ENCODE measurements around the gene CDH23. TPM values are rescaled to one million over a fixed set of nuclear protein-coding genes. Genes with fewer than 3 reads are reported as not detected.

CDH23 gene
- total and polyA plus RNA-seq, 2 donors (not counting 1 experiment from before 2014, with no cell fraction given) = 0.01 to 0.17 TPM

DNA sequence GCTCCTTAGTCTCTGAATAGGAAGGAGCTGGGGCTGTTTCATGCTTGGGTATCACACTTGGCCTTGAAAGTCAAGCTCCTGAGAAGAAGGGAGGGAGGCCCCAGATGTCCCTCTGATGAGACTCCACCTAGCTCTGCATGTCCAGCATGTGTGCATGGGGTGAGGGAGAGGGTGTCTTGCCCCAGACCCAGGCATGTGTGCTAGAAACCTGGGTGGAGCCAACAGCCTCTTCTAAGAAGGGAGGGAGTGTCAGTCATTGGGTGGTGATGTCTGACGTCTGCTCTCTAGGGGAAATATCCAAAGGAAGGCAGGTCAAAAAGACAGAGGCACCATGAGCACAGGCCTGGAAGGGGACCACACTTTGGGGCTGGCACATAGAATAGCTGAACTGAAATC, 159.0 kb downstream of the CDH23 start:
- H3K27me3 ChIP-seq (ENCODE audit: control insufficient read depth, insufficient read depth, low read length) = peaks cover 8% of the 10 kb centered on the region
- H3K36me3 ChIP-seq (ENCODE audit: control insufficient read depth, insufficient read depth, low read length) = no peaks in the 10 kb centered on the region
- H3K4me1 ChIP-seq (ENCODE audit: control insufficient read depth, extremely low read depth, insufficient read depth, low read length) = no peaks in the 10 kb centered on the region
- no peaks in the 10 kb centered on the region for H3K79me2 ChIP-seq (ENCODE audit: control insufficient read depth, insufficient read depth, low read length)
- no peak overlapping the region for H3K27ac ChIP-seq (ENCODE audit: insufficient read depth, low read length)
- H3K4me2 ChIP-seq (ENCODE audit: extremely low read depth, insufficient read depth, low read length) = no peak overlapping the region
- H4K20me1 ChIP-seq (ENCODE audit: control insufficient read depth, extremely low read depth, insufficient read depth, low read length) = no peaks in the 10 kb centered on the region
- H3K9me3 ChIP-seq (ENCODE audit: control insufficient read depth, insufficient read depth, low read depth, low read length) = no peaks in the 10 kb centered on the region
- DNase-seq (ENCODE audit: low read depth in 2 of 2) = no peak
- no peak overlapping the region for H2AFZ ChIP-seq (ENCODE audit: low read length)
- no peak overlapping the region for H3K9ac ChIP-seq (ENCODE audit: insufficient read depth, low read length)
- H3K4me3 ChIP-seq (replicated peaks in 1 of 4; ENCODE audit: control extremely low read depth in 1 of 4, insufficient read depth in 1 of 4, low read depth in 3 of 4, low read length in 4 of 4) = no peak overlapping the region
- TF ChIP-seq, protein P1, sequence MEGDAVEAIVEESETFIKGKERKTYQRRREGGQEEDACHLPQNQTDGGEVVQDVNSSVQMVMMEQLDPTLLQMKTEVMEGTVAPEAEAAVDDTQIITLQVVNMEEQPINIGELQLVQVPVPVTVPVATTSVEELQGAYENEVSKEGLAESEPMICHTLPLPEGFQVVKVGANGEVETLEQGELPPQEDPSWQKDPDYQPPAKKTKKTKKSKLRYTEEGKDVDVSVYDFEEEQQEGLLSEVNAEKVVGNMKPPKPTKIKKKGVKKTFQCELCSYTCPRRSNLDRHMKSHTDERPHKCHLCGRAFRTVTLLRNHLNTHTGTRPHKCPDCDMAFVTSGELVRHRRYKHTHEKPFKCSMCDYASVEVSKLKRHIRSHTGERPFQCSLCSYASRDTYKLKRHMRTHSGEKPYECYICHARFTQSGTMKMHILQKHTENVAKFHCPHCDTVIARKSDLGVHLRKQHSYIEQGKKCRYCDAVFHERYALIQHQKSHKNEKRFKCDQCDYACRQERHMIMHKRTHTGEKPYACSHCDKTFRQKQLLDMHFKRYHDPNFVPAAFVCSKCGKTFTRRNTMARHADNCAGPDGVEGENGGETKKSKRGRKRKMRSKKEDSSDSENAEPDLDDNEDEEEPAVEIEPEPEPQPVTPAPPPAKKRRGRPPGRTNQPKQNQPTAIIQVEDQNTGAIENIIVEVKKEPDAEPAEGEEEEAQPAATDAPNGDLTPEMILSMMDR (conservative IDR thresholded peaks at IDR 0.05 in 1 of 2, IDR thresholded peaks at IDR 0.05 in 1 of 2; ENCODE audit: low read depth in 1 of 2, low read length in 2 of 2) = no peak
- no peak for TF ChIP-seq EZH2 (IDR thresholded peaks at IDR 0.05; ENCODE audit: low read length, missing control alignments)

DNA sequence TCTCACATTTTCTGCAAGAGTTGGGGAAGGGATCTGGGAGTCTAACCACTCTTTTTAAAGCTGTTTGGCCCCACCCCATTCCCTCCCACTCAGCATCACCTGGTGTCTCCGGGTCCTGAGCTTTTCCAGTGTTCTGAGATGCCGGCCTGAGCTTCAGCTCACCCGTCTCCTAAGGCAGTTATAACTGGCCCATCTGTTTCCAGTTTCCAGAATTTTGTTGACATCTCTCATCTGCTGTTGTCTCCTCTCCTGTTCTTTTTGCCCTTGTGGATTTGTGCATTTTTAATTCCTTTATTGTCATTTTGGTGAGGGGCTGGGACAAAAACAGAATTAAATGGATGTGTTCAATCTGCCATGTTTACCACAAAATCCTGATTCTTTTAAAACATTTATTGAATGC, 162.3 kb downstream of the CDH23 start:
- Histone ChIP-seq H3K4me1 (ENCODE audit: control insufficient read depth, extremely low read depth, insufficient read depth, low read length) (no peaks in the 10 kb centered on the region), H3K27me3 (ENCODE audit: control insufficient read depth, insufficient read depth, low read length) (peaks cover 8% of the 10 kb centered on the region), H3K4me2 (ENCODE audit: extremely low read depth, insufficient read depth, low read length) (no peak overlapping the region), H4K20me1 (ENCODE audit: control insufficient read depth, extremely low read depth, insufficient read depth, low read length) (no peaks in the 10 kb centered on the region), H3K79me2 (ENCODE audit: control insufficient read depth, insufficient read depth, low read length) (no peaks in the 10 kb centered on the region), H3K27ac (ENCODE audit: insufficient read depth, low read length) (no peak overlapping the region), H3K9me3 (ENCODE audit: control insufficient read depth, insufficient read depth, low read depth, low read length) (no peaks in the 10 kb centered on the region), H2AFZ (ENCODE audit: low read length) (no peak overlapping the region), H3K9ac (ENCODE audit: insufficient read depth, low read length) (no peak overlapping the region), H3K4me3 (replicated peaks in 1 of 4; ENCODE audit: control extremely low read depth in 1 of 4, insufficient read depth in 1 of 4, low read depth in 3 of 4, low read length in 4 of 4) (no peak overlapping the region), H3K36me3 (ENCODE audit: control insufficient read depth, insufficient read depth, low read length) (no peaks in the 10 kb centered on the region)
- TF ChIP-seq EZH2 (IDR thresholded peaks at IDR 0.05; ENCODE audit: low read length, missing control alignments) = no peak
- TF ChIP-seq, protein P1 (conservative IDR thresholded peaks at IDR 0.05 in 1 of 2, IDR thresholded peaks at IDR 0.05 in 1 of 2; ENCODE audit: low read depth in 1 of 2, low read length in 2 of 2) = no peak
- DNase-seq (ENCODE audit: low read depth in 2 of 2) = no peak

DNA sequence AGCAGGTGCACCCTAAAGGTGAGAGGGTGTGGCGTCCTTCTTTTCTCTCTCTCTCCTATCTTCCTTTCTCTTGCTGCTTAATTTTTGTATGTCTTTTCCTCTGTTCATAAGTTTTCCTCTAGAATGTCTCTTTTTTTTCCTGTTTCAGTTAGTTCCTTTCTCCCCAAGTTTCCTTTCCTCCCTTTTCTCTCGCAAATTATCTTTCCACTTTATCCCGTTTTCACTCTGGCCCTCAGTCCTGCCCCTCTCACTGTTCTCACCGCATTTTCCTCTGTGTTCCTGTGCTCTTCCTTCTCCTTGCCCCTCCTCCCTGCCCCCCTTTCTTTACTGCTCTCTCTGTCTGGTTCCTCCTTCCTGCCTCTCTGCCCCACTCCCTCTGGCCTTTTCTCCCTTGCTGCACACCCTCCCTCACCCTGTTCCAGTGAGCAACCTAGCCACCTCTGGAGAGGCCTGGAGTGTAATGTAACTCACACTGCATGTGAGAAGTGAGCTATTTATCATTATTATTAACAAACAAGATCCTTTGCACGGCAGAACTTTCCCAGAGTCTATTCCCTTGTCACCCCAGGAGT, 164.4 kb downstream of the CDH23 start:
- Histone ChIP-seq H3K27me3 (ENCODE audit: control insufficient read depth, insufficient read depth, low read length) (peaks cover 8% of the 10 kb centered on the region), H2AFZ (ENCODE audit: low read length) (no peak overlapping the region), H3K36me3 (ENCODE audit: control insufficient read depth, insufficient read depth, low read length) (no peaks in the 10 kb centered on the region), H3K27ac (ENCODE audit: insufficient read depth, low read length) (no peak overlapping the region), H3K9me3 (ENCODE audit: control insufficient read depth, insufficient read depth, low read depth, low read length) (no peaks in the 10 kb centered on the region), H4K20me1 (ENCODE audit: control insufficient read depth, extremely low read depth, insufficient read depth, low read length) (no peaks in the 10 kb centered on the region), H3K4me1 (ENCODE audit: control insufficient read depth, extremely low read depth, insufficient read depth, low read length) (no peaks in the 10 kb centered on the region), H3K79me2 (ENCODE audit: control insufficient read depth, insufficient read depth, low read length) (no peaks in the 10 kb centered on the region), H3K9ac (ENCODE audit: insufficient read depth, low read length) (no peak overlapping the region), H3K4me2 (ENCODE audit: extremely low read depth, insufficient read depth, low read length) (no peak overlapping the region), H3K4me3 (replicated peaks in 1 of 4; ENCODE audit: control extremely low read depth in 1 of 4, insufficient read depth in 1 of 4, low read depth in 3 of 4, low read length in 4 of 4) (no peak overlapping the region)
- no peak for DNase-seq (ENCODE audit: low read depth in 2 of 2)
- TF ChIP-seq EZH2 (IDR thresholded peaks at IDR 0.05; ENCODE audit: low read length, missing control alignments) = no peak
- TF ChIP-seq, protein P1 (conservative IDR thresholded peaks at IDR 0.05 in 1 of 2, IDR thresholded peaks at IDR 0.05 in 1 of 2; ENCODE audit: low read depth in 1 of 2, low read length in 2 of 2) = no peak

Measured in fibroblast of lung (primary cell).